ENCODE measurements around the gene HES5. TPM values are rescaled to one million over a fixed set of nuclear protein-coding genes. Genes with fewer than 3 reads are reported as not detected.

Gene HES5
- total and polyA plus RNA-seq, 2 of the 4 experiments (the other 2 are of a cell fraction) = not detected

DNA sequence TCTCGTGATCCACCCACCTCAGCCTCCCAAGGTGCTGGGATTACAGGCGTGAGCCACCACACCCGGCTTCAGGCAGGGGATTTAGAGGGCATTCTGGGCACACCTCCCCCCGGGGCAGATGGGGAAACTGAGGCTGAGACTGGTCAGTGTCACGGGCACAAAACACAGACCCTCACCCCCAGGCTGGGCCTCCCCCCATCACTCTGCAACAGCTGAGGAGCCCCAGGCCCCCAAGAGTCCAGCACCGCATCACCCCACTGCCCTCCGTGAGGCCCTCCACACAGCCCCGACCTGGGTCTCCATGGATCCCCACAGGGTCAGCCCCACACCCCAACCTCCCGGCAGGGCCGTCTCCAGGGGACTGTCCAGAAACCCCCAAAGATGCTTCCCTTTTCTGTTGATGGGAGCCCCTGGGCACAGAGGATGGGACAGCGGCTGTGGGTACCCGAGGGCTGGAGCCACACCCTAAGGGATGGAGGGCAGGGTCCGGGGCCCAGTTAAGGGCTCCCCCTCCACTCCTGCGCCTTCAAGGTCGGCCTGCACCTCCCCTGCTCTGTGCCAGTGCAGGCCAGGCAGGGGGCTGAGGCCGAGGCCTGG lies 37.1 kb upstream of the HES5 start:
- H3K4me3 ChIP-seq (ENCODE audit: insufficient read depth, low read depth, low read length) = no peak overlapping the region
- no peak overlapping the region for H2AK9ac ChIP-seq (replicated peaks; ENCODE audit: low read depth, low read length, poor library complexity)
- no peak for TF ChIP-seq MAFK (IDR thresholded peaks at IDR 0.05; ENCODE audit: low read depth, low read length)
- TF ChIP-seq FOS (IDR thresholded peaks at IDR 0.05; ENCODE audit: low read depth, low read length) = no peak
- no peak for TF ChIP-seq RFX5 (IDR thresholded peaks at IDR 0.05; ENCODE audit: low read depth, low read length)
- no peak for TF ChIP-seq MXI1 (IDR thresholded peaks at IDR 0.05; ENCODE audit: borderline replicate concordance, low read depth, low read length)
- no peak for TF ChIP-seq SMC3 (IDR thresholded peaks at IDR 0.05; ENCODE audit: low read depth, low read length)
- no peak for TF ChIP-seq CEBPB (IDR thresholded peaks at IDR 0.05; ENCODE audit: low read depth, low read length)
- TF ChIP-seq RAD21 (IDR thresholded peaks at IDR 0.05; ENCODE audit: low read length) = no peak
- TF ChIP-seq, protein P1, sequence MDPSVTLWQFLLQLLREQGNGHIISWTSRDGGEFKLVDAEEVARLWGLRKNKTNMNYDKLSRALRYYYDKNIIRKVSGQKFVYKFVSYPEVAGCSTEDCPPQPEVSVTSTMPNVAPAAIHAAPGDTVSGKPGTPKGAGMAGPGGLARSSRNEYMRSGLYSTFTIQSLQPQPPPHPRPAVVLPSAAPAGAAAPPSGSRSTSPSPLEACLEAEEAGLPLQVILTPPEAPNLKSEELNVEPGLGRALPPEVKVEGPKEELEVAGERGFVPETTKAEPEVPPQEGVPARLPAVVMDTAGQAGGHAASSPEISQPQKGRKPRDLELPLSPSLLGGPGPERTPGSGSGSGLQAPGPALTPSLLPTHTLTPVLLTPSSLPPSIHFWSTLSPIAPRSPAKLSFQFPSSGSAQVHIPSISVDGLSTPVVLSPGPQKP (IDR thresholded peaks at IDR 0.05; ENCODE audit: borderline replicate concordance, low read depth, low read length) = no peak
- no peak for TF ChIP-seq CHD1 (IDR thresholded peaks at IDR 0.05; ENCODE audit: low read depth, low read length)
- no peak for TF ChIP-seq MAZ (IDR thresholded peaks at IDR 0.05; ENCODE audit: borderline replicate concordance, low read depth, low read length)
- TF ChIP-seq BHLHE40 (IDR thresholded peaks at IDR 0.05; ENCODE audit: low read depth, low read length) = no peak
- TF ChIP-seq POLR2A (IDR thresholded peaks at IDR 0.05; ENCODE audit: low read depth, low read length) = no peak
- TF ChIP-seq RCOR1 (IDR thresholded peaks at IDR 0.05; ENCODE audit: insufficient replicate concordance, low read length) = no peak
- intact Hi-C loops (cut with micrococcal nuclease) = no loop called here
- no peak overlapping the region for H2AK5ac ChIP-seq (ENCODE audit: low read depth, low read length)
- H3K56ac ChIP-seq (ENCODE audit: extremely low read depth, insufficient read depth, low read length) = no peak overlapping the region
- no peaks in the 10 kb centered on the region for H3K79me1 ChIP-seq (ENCODE audit: low read depth in 1 of 2, low read length in 2 of 2)
- no peak overlapping the region for H4K8ac ChIP-seq (ENCODE audit: low read depth in 2 of 2, low read length in 2 of 2)
- H2BK20ac ChIP-seq (ENCODE audit: low read depth, low read length) = no peak overlapping the region
- H3K9ac ChIP-seq (ENCODE audit: low read depth, low read length) = no peak overlapping the region
- no peaks in the 10 kb centered on the region for H3K36me3 ChIP-seq (ENCODE audit: control insufficient read depth, insufficient read depth, low read length)
- H4K91ac ChIP-seq (ENCODE audit: insufficient read depth, low read depth, low read length) = no peak overlapping the region
- H4K5ac ChIP-seq (ENCODE audit: low read depth, low read length) = no peak overlapping the region
- H3K18ac ChIP-seq (ENCODE audit: low read depth, low read length) = no peak overlapping the region
- ChIA-PET CTCF (no interaction called here), POLR2A (ENCODE audit: unreplicated experiment) (no interaction called here)
- no peak overlapping the region for H3K4ac ChIP-seq (ENCODE audit: low read depth, low read length)
- H3K9me3 ChIP-seq (ENCODE audit: control insufficient read depth, insufficient read depth, low read length) = no peaks in the 10 kb centered on the region
- 40% methylated on average over 1 of the region's 16 CpGs; no CpG with 5 or more reads in 1 of the 2 experiments for WGBS, 2 experiments (ENCODE audit: extremely low coverage in 2 of 2, insufficient read length in 1 of 2)
- no peak overlapping the region for H3K23ac ChIP-seq (ENCODE audit: low read depth, low read length)
- H3K14ac ChIP-seq (replicated peaks; ENCODE audit: low read depth, low read length) = no peak overlapping the region
- no peaks in the 10 kb centered on the region for H4K20me1 ChIP-seq (ENCODE audit: insufficient read depth, low read length)
- no peak for ATAC-seq (ENCODE audit: low read depth)
- H2BK120ac ChIP-seq (ENCODE audit: low read depth, low read length) = no peak overlapping the region
- H3K4me1 ChIP-seq (ENCODE audit: control insufficient read depth, insufficient read depth, low read length) = no peaks in the 10 kb centered on the region
- no TSS peak for BruUV-seq (replicated peaks)
- no peak for DNase-seq
- H3K4me2 ChIP-seq (ENCODE audit: low read depth, low read length) = no peak overlapping the region
- H3K9me1 ChIP-seq (ENCODE audit: insufficient read depth, low read length) = no peaks in the 10 kb centered on the region
- H3K27me3 ChIP-seq (ENCODE audit: control insufficient read depth, insufficient read depth, low read length) = peaks cover 30% of the 10 kb centered on the region
- no peak overlapping the region for H2AFZ ChIP-seq (replicated peaks; ENCODE audit: low read length, poor library complexity)
- H3K27ac ChIP-seq (ENCODE audit: insufficient read depth, low read length) = no peak overlapping the region
- dilution Hi-C loops (cut with HindIII; ENCODE audit: low sequenced_read_pairs, unreplicated experiment) = no loop called here
- H2BK5ac ChIP-seq (ENCODE audit: low read depth, low read length, poor library complexity, severe bottlenecking) = no peak overlapping the region
- in situ Hi-C loops (cut with MboI; ENCODE audit: low sequenced_read_pairs) = no loop called here
- no peak overlapping the region for H2BK15ac ChIP-seq (ENCODE audit: low read depth, low read length)
